Aorta (tissue), 5 donors: Measurements from ENCODE around the gene NPHP4. TPM values are rescaled to one million over a fixed set of nuclear protein-coding genes. Genes with fewer than 3 reads are reported as not detected.

Experiments used
- ATAC-seq: fragments of 200-7000 bp; cut with Tn5 transposase; one replicate; pipeline ENCODE4 v1.9.1; 2022; ENCODE audit warnings: moderate library complexity; ENCODE audit not compliant: low FRiP score
- DNase-seq, 2 donors: peaks; one replicate each; pipeline ENCODE4 v3.0.0-alpha.2; 2020
- H3K27ac ChIP-seq, 2 donors: one replicate each; pipeline ENCODE4 v1.5.1; 2013; ENCODE audit warnings: low read length in 2 of 2, mild to moderate bottlenecking in 2 of 2, moderate library complexity in 2 of 2, control low read depth in 1 of 2, inconsistent platforms in 1 of 2, low read depth in 1 of 2
- H3K27me3 ChIP-seq, 2 donors: one replicate each; pipeline ENCODE4 v1.6.1; 2013; ENCODE audit warnings: control low read depth in 1 of 2, low read length in 1 of 2, mild to moderate bottlenecking in 1 of 2, moderate library complexity in 1 of 2; ENCODE audit not compliant: insufficient read depth in 2 of 2, control insufficient read depth in 1 of 2
- H3K36me3 ChIP-seq, 2 donors: one replicate each; pipeline ENCODE4 v1.6.1; 2013; ENCODE audit warnings: control low read depth in 1 of 2, low read length in 1 of 2, mild to moderate bottlenecking in 1 of 2; ENCODE audit not compliant: insufficient read depth in 2 of 2, control insufficient read depth in 1 of 2
- H3K4me1 ChIP-seq, 2 donors: one replicate each; pipeline ENCODE4 v1.6.1; 2013; ENCODE audit warnings: low read length in 2 of 2, control low read depth in 1 of 2, mild to moderate bottlenecking in 1 of 2, moderate library complexity in 1 of 2; ENCODE audit not compliant: insufficient read depth in 2 of 2, control insufficient read depth in 1 of 2
- H3K4me3 ChIP-seq, 2 donors: one replicate each; pipeline ENCODE4 v1.5.1; 2013; ENCODE audit warnings: low read length in 2 of 2, control low read depth in 1 of 2, mild to moderate bottlenecking in 1 of 2
- H3K9me3 ChIP-seq: one replicate; pipeline ENCODE4 v1.6.1; 2013; ENCODE audit warnings: mild to moderate bottlenecking, low read length; ENCODE audit not compliant: control insufficient read depth
- WGBS, 2 donors: extraction: QIAGEN DNeasy Blood & Tissue Kit; methylation state at CpG; one replicate each; pipeline ENCODE4 v1.1.7; 2013; 5-methylcytosine and 5-hydroxymethylcytosine counted together
- intact Hi-C, 2 donors: fragments of 100-400 bp; cut with DNase I; formaldehyde crosslinking; loops; one replicate each; pipeline versions ENCODE4 v1.14.2 to v1.15.0; 2022
- polyA plus RNA-seq, 2 donors: library from polyadenylated mRNA; stranded (reverse); fragments of 200-250 nt; gene quantifications; one replicate each; pipeline ENCODE4 v1.2.3, GENCODE V29; 2013
- total RNA-seq, 2 donors: library from RNA; stranded (reverse); fragmentation: NEBNext Ultra II Directional; extraction: Animal tissue kit (Norgen Biotek cat#: 25700); gene quantifications; one replicate each; pipeline ENCODE4 v1.2.1, GENCODE V29; 2021
- donor health status: healthy with polysubstance abuse.
- donor health status: Bipolar disorder and iron deficiency.
- donor health status: DM: no; HTN: no; CAD: no.
- donor health status: DM: no; HTN: no; CAD: no.
- donor health status: DM: yes; HTN: yes; CAD: no.

Gene NPHP4
- total and polyA plus RNA-seq, 4 donors = 2.4 to 15.1 (median 6.3) TPM

DNA sequence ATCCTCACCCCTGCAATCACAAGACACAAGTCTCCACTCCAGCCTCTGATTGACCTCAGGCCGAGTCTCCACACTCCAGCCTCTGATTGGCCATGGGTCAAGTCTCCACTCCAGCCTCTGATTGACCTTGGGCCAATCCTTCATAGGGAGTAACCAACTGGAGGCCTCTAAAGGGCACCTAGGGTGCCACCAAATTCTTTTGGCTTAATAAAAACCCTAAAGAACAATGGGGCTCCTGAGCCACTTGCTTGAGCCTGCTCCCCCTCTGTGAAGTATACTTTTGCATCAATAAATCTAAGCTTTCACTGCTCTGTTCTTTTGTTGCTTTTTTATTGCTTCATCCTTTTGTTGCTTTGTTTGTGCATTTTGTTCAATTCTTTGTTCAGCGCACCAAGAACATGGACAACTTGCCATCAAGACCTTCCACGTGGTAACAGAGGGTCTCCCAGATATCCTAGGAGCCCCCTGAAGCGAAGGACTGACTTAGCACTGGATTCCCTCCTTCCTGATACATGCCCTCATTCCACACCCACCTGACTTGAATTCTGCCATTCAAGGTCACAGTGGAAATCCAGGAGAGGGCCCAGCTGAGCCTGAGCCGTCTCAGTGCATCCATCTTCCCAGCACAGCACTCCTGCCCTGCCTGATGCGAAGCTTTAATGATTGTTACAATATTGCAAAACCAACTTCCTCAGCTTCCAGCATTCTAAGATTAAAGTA is 152.9 kb downstream of the NPHP4 start:
- no peak for DNase-seq
- 69 to 70% methylated on average over 6 of the region's 6 CpGs for WGBS, 2 donors
- H3K4me3 ChIP-seq = no peak overlapping the region
- H3K4me1 ChIP-seq = no peaks in the 10 kb centered on the region
- no peak for ATAC-seq
- no peaks in the 10 kb centered on the region for H3K9me3 ChIP-seq
- no peaks in the 10 kb centered on the region for H3K27me3 ChIP-seq
- no peaks in the 10 kb centered on the region for H3K36me3 ChIP-seq
- H3K27ac ChIP-seq = no peak overlapping the region
- intact Hi-C loops = no loop called here

DNA sequence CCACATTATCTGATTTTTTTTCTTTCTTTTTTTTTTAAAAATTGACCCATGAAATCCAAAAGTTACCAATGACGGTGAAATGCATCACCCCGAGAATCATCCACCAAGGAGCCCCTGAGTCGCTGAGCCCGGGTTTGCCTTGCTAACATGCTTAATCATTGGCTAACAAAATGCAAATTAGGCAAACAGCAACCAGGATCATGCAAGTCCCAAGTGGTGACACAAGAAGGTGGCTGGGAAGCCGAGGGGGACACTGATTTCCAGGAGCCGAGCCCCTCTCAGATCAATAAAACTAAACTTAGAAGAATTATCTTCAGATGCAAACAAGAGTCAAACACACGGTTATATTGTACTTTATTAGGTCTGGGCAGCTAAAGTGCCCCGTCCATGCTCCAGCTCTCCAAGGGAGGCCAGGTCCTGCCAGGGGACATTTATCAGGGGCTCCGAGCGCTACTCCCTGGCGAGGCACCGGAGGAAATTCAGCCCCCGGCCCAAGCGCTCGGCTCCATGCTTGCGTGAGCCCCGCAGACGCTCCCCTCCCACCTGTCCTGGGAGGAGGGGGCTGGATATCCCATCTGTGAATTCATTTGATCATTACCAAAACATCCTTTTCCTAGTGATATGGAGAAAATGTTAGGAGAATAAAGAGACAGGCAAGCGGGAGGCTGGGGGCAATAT is 154.1 kb downstream of the NPHP4 start:
- Histone ChIP-seq H3K4me1 (no peaks in the 10 kb centered on the region), H3K27me3 (no peaks in the 10 kb centered on the region), H3K27ac (no peak overlapping the region), H3K9me3 (no peaks in the 10 kb centered on the region), H3K4me3 (no peak overlapping the region), H3K36me3 (no peaks in the 10 kb centered on the region)
- DNase-seq = no peak
- WGBS, 2 donors = 73 to 79% methylated on average over 19 of the region's 19 CpGs
- intact Hi-C loops = no loop called here
- ATAC-seq = no peak

DNA sequence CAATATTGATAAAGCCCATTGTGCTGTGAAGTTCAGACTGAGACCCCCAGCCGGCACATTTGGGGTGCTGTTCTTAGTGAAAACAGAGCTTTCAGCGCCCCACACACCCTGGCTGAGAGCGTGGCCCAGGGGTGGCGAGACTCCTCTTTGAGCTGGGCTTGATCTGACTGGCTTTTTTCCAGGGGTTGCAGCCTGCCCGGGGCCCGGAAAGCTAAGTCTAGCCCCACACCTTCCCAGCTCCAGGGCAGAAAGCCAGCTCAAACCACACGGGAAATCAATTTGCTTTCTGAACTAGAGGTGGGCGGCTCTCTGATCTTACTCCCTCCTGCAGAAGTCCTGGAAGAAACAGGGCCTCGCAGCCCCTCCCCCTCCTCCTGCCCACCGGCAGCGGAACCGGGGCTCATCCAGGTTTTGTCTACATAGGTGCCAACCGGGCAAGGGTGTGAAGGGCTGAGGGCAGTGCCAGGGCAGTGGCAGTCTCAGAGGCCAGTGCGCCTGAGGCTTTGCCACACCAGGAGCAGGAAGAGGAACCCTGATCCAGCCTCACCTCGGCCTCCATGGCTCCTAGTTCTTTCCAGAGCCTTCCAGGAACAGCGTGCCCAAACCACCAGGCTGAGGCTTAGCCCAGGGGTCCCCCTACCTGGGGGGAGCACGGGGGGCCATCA is 155.3 kb downstream of the NPHP4 start:
- H3K36me3 ChIP-seq = no peaks in the 10 kb centered on the region
- intact Hi-C loops = no loop called here
- H3K27ac ChIP-seq = no peak overlapping the region
- no peaks in the 10 kb centered on the region for H3K9me3 ChIP-seq
- no peak overlapping the region for H3K4me3 ChIP-seq
- 42 to 44% methylated on average over 17 of the region's 17 CpGs for WGBS, 2 donors
- no peaks in the 10 kb centered on the region for H3K4me1 ChIP-seq
- DNase-seq (no peak), ATAC-seq (no peak)
- no peaks in the 10 kb centered on the region for H3K27me3 ChIP-seq

DNA sequence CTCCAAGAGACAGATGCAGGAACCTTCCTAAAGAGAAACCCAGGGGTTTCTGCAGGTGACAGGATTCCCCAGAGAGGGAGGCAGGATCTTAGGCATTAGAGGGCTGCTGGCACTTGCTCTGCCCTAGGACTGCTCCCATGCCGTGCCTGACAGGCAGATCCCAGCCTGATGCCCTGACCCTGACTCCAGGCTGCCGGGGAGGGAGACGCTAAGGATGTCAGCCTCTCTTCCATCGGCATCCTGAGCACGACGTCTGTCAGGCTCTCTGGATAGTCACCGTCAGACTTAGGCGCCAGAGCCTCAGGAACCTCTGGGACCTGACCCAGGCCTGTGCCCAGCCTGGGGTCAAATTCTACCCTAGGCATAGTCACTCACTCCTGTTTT is 157.1 kb downstream of the NPHP4 start:
- WGBS, 2 donors = 42 to 49% methylated on average over 8 of the region's 8 CpGs
- Histone ChIP-seq H3K4me3 (no peak overlapping the region), H3K27ac (no peak overlapping the region), H3K36me3 (no peaks in the 10 kb centered on the region), H3K4me1 (no peaks in the 10 kb centered on the region), H3K27me3 (no peaks in the 10 kb centered on the region), H3K9me3 (no peaks in the 10 kb centered on the region)
- DNase-seq (no peak), ATAC-seq (no peak)
- intact Hi-C loops = no loop called here

DNA sequence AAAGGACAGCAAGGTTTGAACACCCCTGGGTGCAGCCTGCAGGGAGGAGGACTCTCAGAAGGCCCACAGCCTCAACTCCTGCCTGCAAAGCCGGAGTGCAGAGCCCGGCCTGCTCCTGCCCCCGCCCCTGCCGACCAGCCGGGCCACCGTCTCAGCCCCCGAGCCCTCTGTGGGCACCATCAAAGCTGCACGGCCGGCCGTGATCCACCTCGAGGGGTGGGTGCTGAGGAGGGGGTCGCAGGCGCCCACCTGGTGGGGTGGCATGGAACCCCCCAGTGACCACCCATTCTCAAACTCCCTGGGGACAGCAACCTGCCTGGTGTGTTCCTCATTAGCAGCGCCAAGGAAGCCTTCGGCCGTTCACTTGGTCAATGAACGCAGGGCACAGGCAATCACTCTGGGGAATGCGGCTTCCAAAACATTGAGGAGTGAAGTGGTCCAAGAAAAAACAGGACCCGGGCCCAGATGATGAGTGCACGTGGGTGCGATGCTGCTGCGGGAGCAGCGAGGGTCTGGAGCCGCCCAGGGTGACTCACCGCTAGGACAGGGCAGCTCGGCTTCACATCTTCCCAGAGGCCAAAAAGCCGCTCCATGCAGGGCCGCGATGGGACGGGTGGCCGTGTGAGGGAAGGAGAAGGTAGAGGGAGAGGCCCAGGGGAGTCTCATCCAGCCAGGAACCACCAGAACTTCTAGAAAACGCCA is 157.6 kb downstream of the NPHP4 start:
- WGBS, 2 donors = 73 to 74% methylated on average over 32 of the region's 32 CpGs
- DNase-seq = no peak
- Histone ChIP-seq H3K36me3 (no peaks in the 10 kb centered on the region), H3K4me1 (no peaks in the 10 kb centered on the region), H3K4me3 (no peak overlapping the region), H3K27me3 (no peaks in the 10 kb centered on the region), H3K27ac (no peak overlapping the region), H3K9me3 (no peaks in the 10 kb centered on the region)
- intact Hi-C loops = no loop called here
- no peak for ATAC-seq

DNA sequence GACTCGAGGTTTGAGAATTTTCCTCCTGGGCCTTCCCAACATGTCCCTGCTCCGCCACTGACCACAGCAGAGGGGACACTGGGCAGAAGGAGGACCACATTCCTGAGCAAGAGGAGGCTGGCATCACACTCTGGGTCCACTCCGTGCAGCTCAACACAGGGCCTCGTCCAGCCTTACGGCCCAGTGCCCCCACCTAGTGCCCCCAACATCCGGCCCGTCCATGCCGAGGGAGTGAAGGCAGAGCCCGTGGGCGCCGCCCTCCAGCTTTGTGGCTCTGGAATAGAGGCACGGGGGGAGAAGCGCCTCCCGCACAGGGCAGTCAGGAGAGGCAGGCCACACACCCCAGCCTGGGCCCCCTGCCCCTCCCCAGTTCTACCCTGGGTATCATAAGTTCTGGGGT is 158.3 kb downstream of the NPHP4 start:
- WGBS, 2 donors = 75 to 77% methylated on average over 14 of the region's 14 CpGs
- no peak overlapping the region for H3K27ac ChIP-seq
- H3K27me3 ChIP-seq = no peaks in the 10 kb centered on the region
- H3K36me3 ChIP-seq = no peaks in the 10 kb centered on the region
- H3K9me3 ChIP-seq = no peaks in the 10 kb centered on the region
- no peaks in the 10 kb centered on the region for H3K4me1 ChIP-seq
- DNase-seq (no peak), ATAC-seq (no peak)
- no peak overlapping the region for H3K4me3 ChIP-seq
- intact Hi-C loops = no loop called here

DNA sequence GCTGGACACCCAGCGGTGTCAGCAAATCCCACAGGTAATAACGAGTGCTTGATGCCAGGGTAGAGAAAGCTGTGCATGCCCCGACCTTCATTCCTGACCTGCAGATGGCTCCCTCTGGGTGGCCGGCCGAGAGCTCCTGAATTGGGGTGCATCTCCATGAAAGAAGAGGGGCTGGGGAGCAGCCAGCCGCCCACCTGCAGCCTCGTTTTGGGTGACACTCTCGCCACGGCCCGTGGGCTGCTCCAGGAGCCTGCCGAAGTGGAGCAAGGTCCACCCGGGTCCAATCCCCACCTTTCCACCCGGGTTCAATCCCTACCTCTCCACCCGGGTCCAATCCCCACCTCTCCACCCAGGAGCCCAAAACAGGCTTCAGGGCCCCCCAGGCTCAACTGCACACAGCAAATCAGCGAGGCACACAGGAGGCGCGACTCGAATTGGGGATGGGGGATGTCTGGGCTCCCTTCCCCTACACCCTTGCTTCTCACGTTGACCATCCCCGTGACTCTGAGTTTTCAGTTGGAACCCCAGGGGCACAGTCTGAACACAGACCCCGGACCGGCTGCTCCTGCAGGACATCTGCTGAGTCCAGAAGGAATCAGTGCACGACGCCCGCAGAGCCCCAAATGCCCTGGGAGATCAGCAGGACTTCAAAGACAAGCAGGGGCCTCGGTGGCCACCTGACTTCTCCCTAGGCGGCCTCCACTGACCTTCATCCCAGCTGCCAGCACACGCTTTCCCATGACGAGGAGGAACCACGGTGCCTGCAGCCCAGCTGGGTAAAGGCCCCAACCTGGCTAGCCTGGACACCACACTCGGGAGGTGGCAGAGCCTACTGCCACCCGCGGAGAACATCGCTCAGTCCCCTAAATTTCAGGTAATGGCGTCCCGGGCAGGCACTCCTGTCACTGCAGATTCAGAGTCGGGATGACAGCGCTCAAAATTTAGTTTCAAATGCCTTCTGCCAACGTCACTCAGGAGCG is 159.0 kb downstream of the NPHP4 start:
- H3K4me3 ChIP-seq = no peak overlapping the region
- DNase-seq (no peak), ATAC-seq (no peak)
- no peaks in the 10 kb centered on the region for H3K9me3 ChIP-seq
- no peaks in the 10 kb centered on the region for H3K36me3 ChIP-seq
- no peaks in the 10 kb centered on the region for H3K27me3 ChIP-seq
- 76 to 80% methylated on average over 40 of the region's 40 CpGs for WGBS, 2 donors
- no peaks in the 10 kb centered on the region for H3K4me1 ChIP-seq
- intact Hi-C loops = no loop called here
- H3K27ac ChIP-seq = no peak overlapping the region
